B cell (primary cell): Measurements from ENCODE around the gene FGF11. TPM values are rescaled to one million over a fixed set of nuclear protein-coding genes. Genes with fewer than 3 reads are reported as not detected.
A peak's percentile ranks its signal among the peaks of the same experiment; 100 is the strongest.

Experiments used
- ATAC-seq: fragments of 200-7000 bp; cut with Tn5 transposase; one replicate; pipeline ENCODE4 v1.10.0; 2021; ENCODE audit warnings: low read depth, mild to moderate bottlenecking, moderate number of reproducible peaks, moderate library complexity
- CTCF ChIA-PET: fragments of 350-600 bp; sonication (Branson Sonifier 250); formaldehyde crosslinking; loops from one replicate; lab custom pipeline; 2021; ENCODE audit warnings: antibody characterized with exemption, inconsistent platforms; lab: Charles Lee
- POLR2A ChIA-PET: fragments of 350-600 bp; sonication (Branson Sonifier 250); formaldehyde crosslinking; loops from one replicate; lab custom pipeline; 2021; ENCODE audit warnings: antibody characterized with exemption; lab: Charles Lee
- DNase-seq: peaks from one replicate; pipeline ENCODE4 v3.0.0; 2013
- H2AFZ ChIP-seq: 2 replicates; pipeline ENCODE4 v1.6.1; 2012; ENCODE audit warnings: mild to moderate bottlenecking, low read depth, low read length; ENCODE audit not compliant: insufficient read depth, poor library complexity, severe bottlenecking
- H3K27ac ChIP-seq, 2 donors: 1 replicate in 1 of 2; 2 replicates in 1 of 2; pipeline ENCODE4 v1.5.1; 2012 to 2013; ENCODE audit warnings: low read length in 2 of 2, mild to moderate bottlenecking in 2 of 2, moderate library complexity in 1 of 2
- H3K27me3 ChIP-seq, 4 experiments: fragments of 200-600 bp in 1 of 4; sonication (generic) in 1 of 4; replicated peaks in 1 of 4; 1 replicate in 2 of 4; 2 replicates in 2 of 4; pipeline versions ENCODE4 v1.6.1 to v1.7.0; 2013 to 2016; ENCODE audit warnings: low read length in 3 of 4, mild to moderate bottlenecking in 2 of 4, mixed read lengths in 1 of 4, moderate library complexity in 1 of 4; ENCODE audit not compliant: insufficient read depth in 4 of 4, control insufficient read depth in 3 of 4; ENCODE audit errors: control extremely low read depth in 1 of 4
- H3K36me3 ChIP-seq, 2 experiments: replicated peaks in 1 of 2; 1 replicate in 1 of 2; 2 replicates in 1 of 2; pipeline versions ENCODE4 v1.6.1 to v1.7.1; 2013; ENCODE audit warnings: low read length in 1 of 2; ENCODE audit not compliant: insufficient read depth in 2 of 2, control insufficient read depth in 1 of 2; ENCODE audit errors: control extremely low read depth in 1 of 2, extremely low read depth in 1 of 2
- H3K4me1 ChIP-seq, 2 donors: fragments of 200-600 bp in 1 of 2; sonication (generic) in 1 of 2; 1 replicate in 1 of 2; 2 replicates in 1 of 2; pipeline versions ENCODE4 v1.5.1 to v1.6.1; 2013 to 2017; ENCODE audit warnings: low read length in 2 of 2; ENCODE audit not compliant: control insufficient read depth in 2 of 2, insufficient read depth in 2 of 2
- H3K4me2 ChIP-seq: replicated peaks from 2 replicates; pipeline ENCODE3; 2012; ENCODE audit warnings: mild to moderate bottlenecking, low read depth, low read length; ENCODE audit not compliant: poor library complexity, severe bottlenecking
- H3K4me3 ChIP-seq, 5 experiments: fragments of 200-600 bp in 1 of 5; sonication (generic) in 1 of 5; 1 replicate in 3 of 5; 2 replicates in 2 of 5; pipeline versions ENCODE4 v1.5.1 to v1.7.0; 2011 to 2016; ENCODE audit warnings: low read length in 4 of 5, mild to moderate bottlenecking in 4 of 5, low read depth in 2 of 5, control low read depth in 1 of 5, moderate library complexity in 1 of 5; ENCODE audit not compliant: insufficient read depth in 1 of 5; ENCODE audit errors: control extremely low read depth in 1 of 5, extremely low read depth in 1 of 5
- H3K79me2 ChIP-seq: fragments of 200-600 bp; sonication (generic); one replicate; pipeline ENCODE4 v1.6.0; 2016; ENCODE audit warnings: low read length; ENCODE audit not compliant: control insufficient read depth, insufficient read depth
- H3K9ac ChIP-seq: fragments of 200-600 bp; sonication (generic); 2 replicates; pipeline ENCODE4 v1.6.1; 2017; ENCODE audit warnings: mild to moderate bottlenecking, low read length, moderate library complexity
- H3K9me3 ChIP-seq, 3 donors: one replicate each; pipeline versions ENCODE4 v1.6.1 to v1.7.1; 2013; ENCODE audit warnings: low read length in 2 of 3; ENCODE audit not compliant: control insufficient read depth in 2 of 3, insufficient read depth in 1 of 3; ENCODE audit errors: control extremely low read depth in 1 of 3
- H4K20me1 ChIP-seq: 2 replicates; pipeline ENCODE4 v1.6.0; 2012; ENCODE audit warnings: mild to moderate bottlenecking, low read length; ENCODE audit not compliant: insufficient read depth, control insufficient read depth, poor library complexity, severe bottlenecking
- H3K27ac Mint-ChIP-seq: one replicate; pipeline ENCODE4 v1.8.0; 2021; ENCODE audit warnings: mixed read lengths
- H3K27me3 Mint-ChIP-seq: one replicate; pipeline ENCODE4 v1.8.0; 2021; ENCODE audit warnings: mixed read lengths
- H3K4me1 Mint-ChIP-seq: one replicate; pipeline ENCODE4 v1.8.0; 2021; ENCODE audit warnings: mixed read lengths
- H3K4me3 Mint-ChIP-seq: one replicate; pipeline ENCODE4 v1.8.0; 2021; ENCODE audit warnings: mixed read lengths
- H3K9me3 Mint-ChIP-seq: one replicate; pipeline ENCODE4 v1.8.0; 2022; ENCODE audit warnings: mixed read lengths; ENCODE audit not compliant: insufficient read depth
- CTCF ChIP-seq: fragments of 200-600 bp; IDR thresholded peaks from one replicate; pipeline ENCODE4 v1.8.0; 2022; ENCODE audit warnings: antibody characterized with exemption, mild to moderate bottlenecking
- EZH2 ChIP-seq: IDR thresholded peaks from 2 replicates; pipeline ENCODE4 v1.6.1; 2012; ENCODE audit warnings: borderline replicate concordance, low read depth, mild to moderate bottlenecking, moderate library complexity, low read length; ENCODE audit not compliant: insufficient read depth, poor library complexity, severe bottlenecking
- WGBS: methylation state at CpG from one replicate; pipeline ENCODE4 v1.1.5; 2013; ENCODE audit warnings: missing lambda C conversion rate; ENCODE audit not compliant: insufficient coverage; 5-methylcytosine and 5-hydroxymethylcytosine counted together
- intact Hi-C: fragments of 100-400 bp; cut with micrococcal nuclease; formaldehyde crosslinking; loops from one replicate; pipeline ENCODE4 v1.10.0; 2022
- polyA plus RNA-seq: library from polyadenylated mRNA; depleted of rRNA; stranded (reverse); fragments of >200 nt; gene quantifications from 2 replicates; pipeline ENCODE4 v1.2.3, GENCODE V29; 2012
- total RNA-seq, 2 donors: library from RNA; stranded (reverse); fragments of 120-200 nt in 1 of 2; gene quantifications; 1 replicate in 1 of 2; 2 replicates in 1 of 2; pipeline versions ENCODE4 v1.2.3 to v1.2.4, GENCODE V29; 2013 to 2022

Gene FGF11
- total and polyA plus RNA-seq, 2 donors (not counting 1 experiment from before 2014, with no cell fraction given): 2.7 to 4.6 TPM

- DNase-seq (no peak), ATAC-seq (no peak)
- TF ChIP-seq CTCF (no peak), EZH2 (no peak)
- Histone ChIP-seq H3K4me1 (peaks cover 18 to 26% of the 10 kb centered on the region in 2 donors), H3K4me2 (no peak overlapping the region), H2AFZ (no peak overlapping the region), H3K27me3 (no peaks in the 10 kb centered on the region), H4K20me1 (peaks cover 92% of the 10 kb centered on the region), H3K4me3 (no peak overlapping the region), H3K36me3 (peaks cover 2 to 36% of the 10 kb centered on the region in 2 experiments), H3K27ac (no peak overlapping the region), H3K9ac (no peak overlapping the region), H3K9me3 (no peaks in the 10 kb centered on the region), H3K79me2 (peaks cover 99% of the 10 kb centered on the region)
- Mint-ChIP-seq H3K9me3 (no peaks in the 10 kb centered on the region), H3K4me1 (peaks cover 71% of the 10 kb centered on the region), H3K4me3 (no peak overlapping the region), H3K27ac (no peak overlapping the region), H3K27me3 (no peaks in the 10 kb centered on the region)
- ChIA-PET CTCF (interaction anchor here (0.7 kb wide), 1 partner anchor 71 kb away, joined by 3 read pairs; the partner anchor contains the start of gene SENP3), POLR2A (no interaction called here)
- 79% methylated on average over 7 of the region's 8 CpGs for WGBS
- intact Hi-C loops: no loop called here
These were observed 50.8 kb downstream of the FGF11 start for GRCh38 chr17:7490144-7490543.

- Mint-ChIP-seq H3K27me3 (no peaks in the 10 kb centered on the region), H3K27ac (peak overlapping the region; percentile 55), H3K4me1 (peaks cover 61% of the 10 kb centered on the region), H3K4me3 (no peak overlapping the region), H3K9me3 (no peaks in the 10 kb centered on the region)
- ChIA-PET POLR2A (interaction anchor here (0.6 kb wide), 1 partner anchor 253 kb away, joined by 3 read pairs; the partner anchor contains the start of gene PHF23), CTCF (interaction anchor here (1.0 kb wide), 1 partner anchor 136 kb away, joined by 3 read pairs; no protein-coding TSS in a partner anchor)
- ATAC-seq (no peak), DNase-seq (no peak)
- H3K79me2 ChIP-seq: peaks cover 95% of the 10 kb centered on the region
- no peak overlapping the region for H3K4me3 ChIP-seq
- no peak overlapping the region for H2AFZ ChIP-seq
- H3K9ac ChIP-seq: no peak overlapping the region
- no peak overlapping the region for H3K4me2 ChIP-seq
- H3K4me1 ChIP-seq: peaks cover 7 to 12% of the 10 kb centered on the region in 2 donors
- 100% methylated on average over 1 of the region's 1 CpG for WGBS
- TF ChIP-seq EZH2 (no peak), CTCF (no peak)
- intact Hi-C loops: no loop called here
- peaks cover 2 to 47% of the 10 kb centered on the region in 2 experiments for H3K36me3 ChIP-seq
- H3K27ac ChIP-seq: no peak overlapping the region
- H3K9me3 ChIP-seq: no peaks in the 10 kb centered on the region
- peaks cover 92% of the 10 kb centered on the region for H4K20me1 ChIP-seq
- H3K27me3 ChIP-seq: no peaks in the 10 kb centered on the region
These were observed 52.3 kb downstream of the FGF11 start for GRCh38 chr17:7491583-7491982.
